WTC11 (cell line): Measurements from ENCODE around the gene RNF169.

Experiments
- AFF4 ChIP-seq: sonication (generic); formaldehyde crosslinking; IDR thresholded peaks from 2 replicates; pipeline ENCODE4 v1.8.1; 2023; ENCODE audit warnings: mild to moderate bottlenecking, missing genetic modification reagents, borderline replicate concordance
- CTCF ChIP-seq: fragments of 200-600 bp; IDR thresholded peaks from 2 replicates; pipeline ENCODE4 v1.8.0; 2022; ENCODE audit warnings: antibody characterized with exemption
- ELF4 ChIP-seq: sonication (generic); formaldehyde crosslinking; IDR thresholded peaks from 2 replicates; pipeline ENCODE4 v1.8.1; 2022; ENCODE audit warnings: low read depth, mild to moderate bottlenecking, moderate library complexity, missing genetic modification reagents
- FOXP4 ChIP-seq: sonication (generic); formaldehyde crosslinking; IDR thresholded peaks from 2 replicates; pipeline ENCODE4 v1.8.0; 2022; ENCODE audit warnings: mild to moderate bottlenecking, missing genetic modification reagents
- MAX ChIP-seq: sonication (generic); formaldehyde crosslinking; IDR thresholded peaks from 2 replicates; pipeline ENCODE4 v1.8.0; 2022; ENCODE audit warnings: mild to moderate bottlenecking, missing genetic modification reagents
- NR3C1 ChIP-seq: sonication (generic); formaldehyde crosslinking; conservative IDR thresholded peaks from 2 replicates; pipeline ENCODE4 v1.8.1; 2023; ENCODE audit warnings: low read depth, mild to moderate bottlenecking, missing genetic modification reagents
- RELA ChIP-seq: sonication (generic); formaldehyde crosslinking; IDR thresholded peaks from 2 replicates; pipeline ENCODE4 v1.8.1; 2022; ENCODE audit warnings: missing genetic modification reagents, mild to moderate bottlenecking, borderline replicate concordance
- SMAD4 ChIP-seq: sonication (generic); formaldehyde crosslinking; IDR thresholded peaks from 2 replicates; pipeline ENCODE4 v1.8.0; 2022; ENCODE audit warnings: mild to moderate bottlenecking, missing genetic modification reagents
- ZBTB21 ChIP-seq: sonication (generic); formaldehyde crosslinking; IDR thresholded peaks from 2 replicates; pipeline ENCODE4 v1.8.1; 2023; ENCODE audit warnings: mild to moderate bottlenecking, missing genetic modification reagents, borderline replicate concordance
- ZNF138 ChIP-seq: sonication (generic); formaldehyde crosslinking; conservative IDR thresholded peaks from 2 replicates; pipeline ENCODE4 v1.8.1; 2022; ENCODE audit warnings: mild to moderate bottlenecking, moderate library complexity, missing genetic modification reagents
- ZNF263 ChIP-seq: sonication (generic); formaldehyde crosslinking; IDR thresholded peaks from 2 replicates; pipeline ENCODE4 v1.8.1; 2022; ENCODE audit warnings: low read depth, mild to moderate bottlenecking, moderate library complexity, missing genetic modification reagents
- ZNF512 ChIP-seq: sonication (generic); formaldehyde crosslinking; IDR thresholded peaks from 2 replicates; pipeline ENCODE4 v1.8.1; 2022; ENCODE audit warnings: missing genetic modification reagents, borderline replicate concordance

GRCh38 chr11:74778581-74778980 lies 29.9 kb downstream of the RNF169 start:
- TF ChIP-seq ELF4: no peak
- no peak for TF ChIP-seq AFF4 (CRISPR knock-in tag)
- TF ChIP-seq ZBTB21 (CRISPR knock-in tag): no peak
- no peak for TF ChIP-seq CTCF
- TF ChIP-seq SMAD4: no peak
- no peak for TF ChIP-seq RELA
- no peak for TF ChIP-seq MAX (CRISPR knock-in tag)
- no peak for TF ChIP-seq NR3C1 (CRISPR knock-in tag)
- no peak for TF ChIP-seq ZNF512 (CRISPR knock-in tag)
- no peak for TF ChIP-seq ZNF263 (CRISPR knock-in tag)
- no peak for TF ChIP-seq FOXP4
- no peak for TF ChIP-seq ZNF138
